Stimulated activated CD4-positive, alpha-beta T cell treated with anti-CD3 and anti-CD28 coated beads, Interleukin-1b, Interleukin-23, amount 100 ng/mL, for 48 hours (primary cell): Measurements from ENCODE around the gene NOL4L.

Experiments
- DNase-seq: peaks from one replicate; pipeline ENCODE4 v3.0.0-alpha.2; 2020

NOL4L gene

DNA sequence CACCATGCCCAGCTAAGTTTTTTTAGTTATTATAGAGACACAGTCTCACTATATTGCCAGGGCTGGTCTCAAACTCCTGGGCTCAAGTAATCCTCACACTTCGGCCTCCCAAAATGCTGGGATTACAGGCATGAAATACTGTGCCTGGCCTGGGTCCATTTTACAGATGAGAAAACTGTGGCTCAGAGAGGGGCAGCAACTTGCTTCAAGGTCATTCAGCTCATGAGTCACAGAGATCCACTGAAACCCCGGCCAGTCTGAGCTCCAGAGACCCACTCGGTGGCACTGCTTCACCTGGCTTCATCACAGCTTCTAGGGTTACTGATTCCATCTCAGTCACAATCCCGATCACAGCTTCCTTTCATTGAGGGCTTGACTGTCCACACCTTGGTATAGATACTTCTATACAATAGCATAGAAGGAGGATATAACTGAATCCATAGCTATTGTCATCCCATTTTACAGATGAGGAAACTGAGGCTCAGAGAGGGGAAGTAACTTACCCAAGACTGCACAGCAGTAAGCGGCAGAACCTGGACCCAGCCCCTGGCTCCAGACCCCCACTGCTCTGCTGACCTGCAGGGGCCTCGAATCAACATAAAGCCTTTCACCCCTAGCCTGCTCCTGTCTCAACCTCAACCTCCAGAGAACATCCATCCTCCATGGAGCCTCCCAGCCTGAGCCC, 11.8 kb downstream of the NOL4L start:
- DNase-seq, result no peak

DNA sequence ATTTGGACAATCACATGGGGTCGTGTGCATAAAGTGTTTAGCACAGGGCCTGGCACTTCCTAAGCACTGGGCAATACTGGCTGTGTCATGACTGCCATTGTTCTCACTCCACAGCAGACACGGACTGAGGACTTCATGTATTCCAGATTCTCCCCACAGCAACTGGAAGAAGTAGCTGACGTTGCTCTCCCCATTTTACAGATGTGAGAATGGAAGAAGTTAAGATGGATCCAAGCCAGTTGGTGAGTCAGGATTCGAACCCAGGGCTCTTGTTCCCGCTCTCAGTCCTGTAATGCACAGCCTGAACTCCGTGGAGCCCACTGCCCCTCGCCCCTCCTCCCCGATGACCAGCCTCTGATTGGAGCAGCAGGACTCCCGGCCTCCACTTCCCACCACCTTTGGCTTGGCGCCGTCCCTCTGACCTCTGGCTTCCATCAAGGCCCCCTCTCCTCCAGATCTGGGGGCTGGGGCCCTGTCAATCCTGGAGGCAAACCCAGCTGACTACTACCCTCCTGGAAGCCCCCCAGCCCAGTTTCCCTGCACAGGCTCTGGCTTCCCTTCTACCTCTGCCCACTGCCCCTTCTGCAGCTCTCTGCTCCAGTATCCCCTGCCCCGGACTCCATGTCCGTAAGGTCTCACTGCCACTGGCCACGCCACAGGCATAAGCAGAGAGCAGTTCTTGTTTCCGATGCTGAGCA, 12.7 kb downstream of the NOL4L start:
- no peak for DNase-seq

DNA sequence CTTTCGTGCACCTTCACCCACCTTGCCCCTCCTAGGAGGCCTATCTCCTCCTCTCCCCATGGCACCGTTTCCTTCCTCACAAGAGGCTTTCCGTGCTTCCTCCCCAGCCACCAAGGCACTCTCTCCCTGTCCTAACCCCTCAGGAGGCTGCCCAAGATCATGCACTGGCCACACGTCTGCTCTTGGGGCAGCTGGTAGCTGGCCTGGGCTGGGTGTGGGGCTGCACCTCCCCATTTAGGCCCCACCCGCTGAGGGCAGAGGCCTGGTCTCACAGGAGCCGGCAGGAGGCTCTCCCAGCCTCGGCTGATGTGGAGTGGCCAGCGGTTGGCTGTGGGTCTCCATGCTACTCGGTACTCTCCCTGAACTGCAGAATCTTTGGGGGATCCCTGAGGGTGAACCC, 13.6 kb downstream of the NOL4L start:
- DNase-seq, result no peak

DNA sequence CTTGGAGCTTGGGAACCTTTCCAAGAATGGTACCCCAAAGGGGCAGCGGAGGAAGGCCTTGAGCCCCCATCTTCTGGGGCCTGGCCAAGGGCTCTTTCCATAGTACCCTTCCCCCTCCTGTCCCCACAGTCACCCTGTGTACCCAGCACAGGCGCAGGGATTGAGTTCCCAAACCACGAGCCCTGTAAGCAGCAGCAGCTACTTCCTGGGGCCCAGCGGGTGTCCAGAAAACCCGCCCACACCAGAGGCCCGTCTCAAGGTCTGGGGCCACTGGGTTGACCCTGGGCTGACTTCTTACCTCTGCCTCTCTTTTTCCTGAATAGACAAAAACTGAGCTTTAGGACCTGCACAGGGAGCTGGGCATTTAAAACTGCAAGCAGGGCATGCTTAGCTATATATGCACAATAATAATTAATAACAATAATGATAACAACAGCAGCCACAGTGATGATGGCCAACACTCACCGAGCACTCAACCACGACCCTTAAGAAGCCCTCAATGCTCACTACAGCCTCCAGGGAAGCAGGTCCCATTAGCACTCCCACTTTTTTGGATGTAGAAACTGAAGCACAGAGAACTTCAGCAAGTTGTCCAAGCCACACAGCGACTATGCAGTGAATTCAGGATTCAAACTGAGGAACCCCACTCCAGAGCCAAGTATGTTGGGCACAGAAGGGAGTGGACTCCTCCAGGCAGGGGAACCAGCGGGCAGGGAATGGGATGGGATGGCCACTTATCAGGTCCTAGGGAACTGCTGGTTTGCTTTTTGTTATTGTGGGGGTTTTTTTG, 14.5 kb downstream of the NOL4L start:
- no peak for DNase-seq

DNA sequence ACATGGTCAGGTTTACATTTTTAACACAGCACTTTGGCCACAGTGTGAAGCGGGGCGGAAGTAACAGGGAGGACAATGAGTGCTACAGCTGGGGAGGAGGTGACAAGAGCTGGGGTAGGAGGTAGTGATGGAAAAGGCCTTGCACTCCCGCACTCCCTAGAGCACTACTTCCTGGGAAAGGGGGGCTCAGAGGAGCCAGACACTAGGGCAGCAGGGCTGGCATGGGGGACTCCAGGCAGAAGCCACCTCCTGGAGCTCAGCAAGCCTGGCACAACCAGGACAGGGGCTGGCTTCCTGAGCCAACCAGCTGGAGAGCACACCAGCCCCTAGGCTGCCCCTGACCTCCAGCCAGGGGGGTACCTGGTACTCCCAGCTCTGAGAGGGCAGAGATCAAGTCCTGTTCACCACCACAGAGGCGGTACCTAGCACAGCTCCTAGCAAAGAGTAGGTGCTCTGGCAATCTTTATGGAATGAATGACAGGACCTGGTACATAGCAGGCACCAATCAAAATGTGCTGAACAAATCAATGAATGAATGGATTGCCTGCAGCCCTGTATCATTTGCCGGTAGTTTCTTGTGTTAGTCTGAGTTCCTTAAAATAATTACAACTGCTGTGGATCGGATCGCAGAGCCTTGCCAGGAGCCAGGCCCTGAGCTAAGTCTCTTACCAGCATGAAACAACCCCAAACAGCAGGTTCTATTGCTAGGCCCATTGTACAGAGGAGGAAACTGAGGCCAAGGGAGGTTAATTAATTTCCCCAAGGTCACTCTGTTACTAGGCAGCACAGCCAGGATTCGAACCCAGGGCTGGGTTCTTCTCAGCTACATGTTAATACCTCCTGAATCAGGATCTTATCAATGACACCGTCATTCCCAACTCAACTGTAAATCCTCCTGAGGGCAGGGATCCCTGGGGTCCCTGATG, 15.5 kb downstream of the NOL4L start:
- no peak for DNase-seq

DNA sequence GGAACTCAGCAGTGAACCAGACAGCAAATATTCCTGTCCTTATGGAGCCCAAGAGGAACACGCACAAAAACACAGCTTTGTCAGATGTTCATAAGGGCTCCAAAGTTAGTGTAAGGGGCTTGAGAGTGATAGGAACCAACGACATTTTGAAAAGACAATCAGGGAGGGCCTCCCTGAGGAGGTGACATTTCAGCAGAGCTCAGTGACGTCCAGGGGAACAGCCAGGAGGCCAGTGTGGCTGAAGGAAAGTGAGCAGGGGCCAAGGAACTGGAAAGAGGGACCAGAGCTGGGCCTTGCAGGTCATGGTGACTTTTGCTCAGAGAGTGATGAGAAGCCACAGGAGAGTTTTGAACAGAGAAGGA, 16.1 kb downstream of the NOL4L start:
- no peak for DNase-seq

DNA sequence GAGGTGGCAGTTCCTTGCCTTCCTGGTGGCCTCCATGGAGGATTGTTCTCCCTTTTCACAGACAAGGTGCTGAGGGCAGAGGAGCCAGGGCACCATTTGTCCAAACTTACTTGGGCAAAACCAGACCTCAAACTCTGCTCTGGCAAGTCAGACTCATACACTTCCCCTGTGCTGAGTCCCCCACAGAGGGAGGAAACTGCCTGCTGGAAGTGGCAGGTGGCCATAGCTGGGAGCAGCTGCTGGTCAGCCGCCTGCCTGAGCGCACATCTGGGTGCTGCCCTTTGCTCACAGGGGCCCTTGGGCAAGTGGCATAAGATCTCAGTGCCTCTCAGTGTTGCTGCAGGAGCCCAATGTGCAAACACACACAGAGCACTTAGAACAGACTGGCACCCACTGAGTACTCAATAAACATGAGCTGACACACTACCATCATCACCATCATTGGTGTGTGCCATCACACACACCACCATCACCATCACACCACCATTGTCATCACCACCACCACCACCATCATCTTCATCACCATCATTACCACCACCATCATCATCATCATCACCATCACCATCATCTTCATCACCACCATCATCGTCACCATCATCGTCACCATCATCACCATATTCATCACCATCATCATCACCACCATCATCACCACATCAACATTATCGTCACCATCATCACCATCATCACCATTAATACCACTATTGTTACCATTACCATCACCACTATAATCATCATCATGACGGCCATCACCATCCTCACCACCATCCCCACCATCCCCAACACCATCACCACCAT, 17.6 kb downstream of the NOL4L start:
- no peak for DNase-seq

DNA sequence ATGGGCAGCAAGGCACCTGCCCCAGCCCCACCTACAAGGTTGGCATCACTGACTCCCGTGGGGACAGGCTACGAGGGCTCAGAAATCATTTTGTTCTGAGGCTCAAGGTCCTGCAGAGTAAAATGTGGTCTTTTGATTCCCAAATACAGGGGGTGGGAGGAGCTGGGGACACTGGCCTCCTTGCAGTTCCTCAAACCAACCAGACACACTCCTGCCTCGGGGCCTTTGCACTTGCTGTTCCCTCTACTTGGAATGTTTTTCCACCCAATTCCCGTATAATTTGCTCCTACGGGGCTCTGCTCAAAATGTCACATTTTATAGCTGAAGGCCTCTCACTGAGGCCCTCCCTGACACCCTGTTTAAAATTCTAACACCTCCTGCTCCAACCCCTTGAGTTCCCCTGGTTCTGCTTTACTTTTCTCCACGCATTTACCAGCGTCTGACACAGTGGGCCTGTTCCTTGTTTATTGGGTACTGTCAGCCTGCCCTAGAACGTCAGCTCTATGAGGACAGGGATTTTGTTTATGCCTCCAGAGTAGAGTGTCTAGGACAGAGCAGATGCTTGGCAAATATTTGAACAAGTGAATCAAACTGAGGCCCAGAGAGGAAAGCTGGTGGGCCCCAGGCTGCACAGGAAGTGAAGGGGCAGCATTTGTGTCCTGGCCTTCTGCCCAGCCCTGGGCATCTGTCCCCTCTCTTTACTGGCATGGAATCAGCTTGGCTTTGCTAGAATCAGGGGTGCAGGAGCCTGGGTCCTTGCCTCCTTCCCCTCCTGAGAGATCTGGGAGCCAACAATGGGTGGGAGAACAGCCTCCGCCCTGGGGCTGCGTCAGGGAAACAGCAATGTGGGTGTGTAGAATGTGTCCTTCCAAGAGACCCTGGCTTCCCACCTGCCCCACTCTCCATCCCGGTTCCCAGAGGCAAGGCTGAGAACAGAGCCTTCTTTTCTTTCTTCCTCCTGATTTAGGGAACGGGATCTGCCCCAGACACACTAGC, 18.5 kb downstream of the NOL4L start:
- no peak for DNase-seq

DNA sequence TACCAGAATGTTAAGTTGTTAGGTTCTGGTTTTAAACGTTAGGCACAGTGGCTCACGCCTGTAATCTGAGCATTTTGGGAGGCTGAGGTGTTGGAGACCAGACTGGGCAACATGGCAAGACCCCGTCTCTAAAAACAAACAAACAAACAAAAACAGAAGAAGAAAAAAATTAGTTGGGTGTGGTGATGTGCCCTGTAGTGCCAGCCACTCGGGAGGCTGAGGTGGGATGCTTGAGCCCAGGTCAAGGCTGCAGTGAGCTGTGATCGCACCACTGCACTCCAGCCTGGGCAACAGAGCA, 19.4 kb downstream of the NOL4L start:
- no peak for DNase-seq

DNA sequence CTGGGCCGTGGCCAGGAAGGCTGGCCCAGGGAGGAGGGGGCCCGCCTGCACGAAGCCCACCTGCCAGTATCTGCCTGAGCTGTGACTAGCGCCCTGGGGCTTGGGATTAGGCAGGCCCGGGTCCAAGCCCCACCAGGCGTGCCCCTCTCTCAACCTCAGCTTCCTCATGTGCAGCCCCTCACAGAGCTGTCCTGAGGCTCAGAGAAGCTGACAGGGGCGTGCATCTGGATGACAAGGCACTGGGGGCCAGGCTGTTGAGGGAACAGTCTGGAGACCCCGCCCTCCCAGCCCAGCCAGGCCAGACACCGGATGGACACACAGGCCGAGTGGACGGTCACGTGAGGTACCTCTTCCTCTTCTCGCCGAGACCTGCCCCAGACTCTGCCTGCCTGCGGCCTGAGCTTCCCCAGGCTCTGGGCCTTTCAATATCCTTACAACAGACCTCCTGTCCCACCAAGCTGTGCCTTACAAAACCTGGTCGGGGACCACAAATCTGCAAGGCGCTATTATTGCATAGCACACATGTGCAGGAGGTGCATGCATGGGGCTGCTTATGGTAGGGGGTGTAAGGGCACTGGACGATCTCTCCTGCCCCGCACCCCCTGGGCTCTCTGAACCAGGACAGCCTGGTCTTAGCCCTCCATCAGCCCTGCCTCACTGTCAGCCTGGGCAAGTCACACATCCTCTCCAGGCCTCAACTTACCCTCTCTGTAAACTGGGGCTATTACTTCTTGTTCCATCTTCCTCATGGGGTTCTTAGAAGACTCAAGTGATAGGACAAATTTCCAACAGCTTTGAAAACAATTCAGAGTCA, 20.0 kb downstream of the NOL4L start:
- no peak for DNase-seq

DNA sequence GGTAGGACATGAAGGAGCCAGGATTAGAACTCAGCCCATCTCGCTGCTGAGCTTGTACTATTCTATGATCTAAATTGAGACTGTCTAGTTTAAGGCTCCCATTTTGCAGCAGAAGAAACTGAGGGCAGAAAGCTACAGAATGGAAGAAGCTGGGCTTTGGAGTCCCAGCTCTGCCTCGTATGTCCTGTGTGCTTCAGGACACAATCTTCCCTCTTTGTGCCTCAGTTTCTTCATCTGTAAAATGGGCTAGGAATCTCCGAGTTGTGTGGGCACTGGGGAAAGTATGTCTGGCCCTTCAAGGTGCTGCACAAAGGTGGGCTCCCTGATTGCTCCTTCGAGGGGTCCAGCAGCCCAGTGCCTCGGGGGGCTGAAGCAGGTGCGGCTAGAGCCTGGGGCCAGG, 20.7 kb downstream of the NOL4L start:
- DNase-seq, result no peak

DNA sequence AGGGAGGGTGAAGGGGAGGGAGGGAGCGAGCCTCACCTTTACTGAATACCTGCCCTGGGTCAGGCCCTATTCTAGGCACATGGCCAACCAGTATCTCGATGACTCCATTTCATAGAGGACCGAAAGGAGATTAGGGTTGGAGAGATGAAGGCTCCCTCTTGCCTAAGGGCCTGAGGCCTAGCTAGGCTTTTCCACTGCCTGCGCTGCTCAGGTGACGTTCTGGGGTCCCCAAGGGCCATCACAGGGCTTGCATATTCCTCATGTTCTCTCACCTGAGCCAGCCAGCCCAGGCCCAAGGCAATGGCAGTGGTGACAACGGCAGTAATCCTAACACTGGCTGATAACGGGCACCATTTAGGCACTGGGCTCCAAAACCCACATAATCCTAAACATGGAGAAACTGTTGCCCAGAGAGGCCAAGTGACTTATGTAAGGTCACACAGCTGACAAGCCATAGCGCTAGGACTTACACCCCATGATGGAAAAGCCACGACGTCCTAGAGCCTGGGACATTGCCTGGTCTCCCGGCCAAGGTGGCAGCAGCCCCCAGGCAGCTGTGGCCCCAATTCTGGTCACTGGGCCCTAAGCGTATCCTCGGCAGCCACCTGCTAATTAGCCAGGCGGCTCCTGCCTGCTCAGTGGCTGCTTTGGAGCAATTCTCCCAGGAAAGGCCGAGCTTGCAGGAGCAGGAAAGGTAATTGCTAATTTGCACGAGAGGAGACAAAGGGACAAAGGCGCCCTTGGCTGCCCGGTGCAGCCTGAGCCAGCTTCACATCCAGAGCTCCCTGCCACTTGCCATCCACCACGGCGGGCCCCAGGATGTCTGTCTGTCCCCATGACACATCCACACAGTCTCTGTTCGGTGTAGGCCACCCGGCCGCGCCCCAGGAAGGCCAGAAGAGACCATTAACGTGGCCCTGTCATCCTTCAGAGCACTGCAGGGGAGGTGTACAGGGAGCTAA, 21.5 kb downstream of the NOL4L start:
- DNase-seq, result no peak

DNA sequence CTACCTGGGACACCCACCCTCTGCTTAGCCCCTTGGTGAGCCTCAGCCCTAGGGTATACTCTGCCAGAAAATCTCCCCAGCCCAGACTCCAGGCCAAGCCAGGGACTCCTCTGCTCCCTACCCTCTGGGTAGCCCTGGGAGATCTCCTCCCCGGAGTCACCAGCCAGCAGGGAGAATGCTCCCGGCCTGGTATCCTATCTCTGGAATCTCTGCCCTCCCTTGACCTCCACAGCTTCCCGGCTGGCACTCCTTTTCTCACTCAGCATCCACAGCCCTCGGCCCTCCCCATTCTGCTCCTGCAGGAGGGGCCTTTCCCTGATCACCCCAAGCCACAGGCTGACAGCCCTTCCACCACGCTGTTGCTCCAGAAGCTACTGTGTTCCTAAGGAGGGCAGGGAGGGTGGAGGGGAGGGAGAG, 22.6 kb downstream of the NOL4L start:
- no peak for DNase-seq

DNA sequence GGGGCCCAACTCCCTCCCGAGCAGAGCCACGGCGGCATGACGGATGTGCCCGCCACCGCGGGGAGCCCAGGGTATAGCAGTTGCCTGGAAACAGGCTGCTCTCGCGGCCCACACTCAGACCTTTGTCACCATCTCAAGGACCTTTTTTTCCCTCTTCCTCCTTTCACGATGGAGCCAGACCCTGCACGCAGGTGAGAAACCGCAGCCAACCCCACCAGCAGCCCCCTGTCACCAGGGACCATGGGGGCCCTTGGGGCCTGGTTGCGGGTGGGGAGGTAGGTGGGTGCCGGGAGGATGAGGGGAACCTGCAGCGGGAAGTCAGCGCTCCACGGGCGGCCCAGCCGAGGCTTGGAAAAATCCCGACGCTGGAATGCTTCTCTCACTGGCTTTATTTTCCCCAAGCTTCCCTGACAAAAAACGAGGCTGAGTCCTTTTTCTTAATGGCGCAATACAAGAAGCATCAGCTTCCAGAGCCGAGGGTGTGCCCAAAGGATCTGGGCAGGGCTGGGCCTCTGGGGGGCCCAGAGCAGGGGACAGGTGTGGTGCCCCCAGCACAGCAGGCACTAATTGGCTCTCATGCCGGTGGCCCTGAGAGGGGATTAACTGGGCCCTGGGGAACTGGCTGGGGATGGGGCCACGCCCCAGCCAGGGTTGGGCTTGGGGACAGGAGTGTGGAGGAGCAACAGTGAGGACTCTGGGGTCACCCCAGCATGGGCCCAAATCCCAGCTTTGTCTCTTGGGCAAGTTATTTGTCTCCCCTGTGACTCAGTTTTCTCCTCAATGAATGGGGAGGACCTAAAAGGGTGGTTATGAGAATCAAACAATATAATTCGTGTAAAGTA, 23.9 kb downstream of the NOL4L start:
- no peak for DNase-seq

DNA sequence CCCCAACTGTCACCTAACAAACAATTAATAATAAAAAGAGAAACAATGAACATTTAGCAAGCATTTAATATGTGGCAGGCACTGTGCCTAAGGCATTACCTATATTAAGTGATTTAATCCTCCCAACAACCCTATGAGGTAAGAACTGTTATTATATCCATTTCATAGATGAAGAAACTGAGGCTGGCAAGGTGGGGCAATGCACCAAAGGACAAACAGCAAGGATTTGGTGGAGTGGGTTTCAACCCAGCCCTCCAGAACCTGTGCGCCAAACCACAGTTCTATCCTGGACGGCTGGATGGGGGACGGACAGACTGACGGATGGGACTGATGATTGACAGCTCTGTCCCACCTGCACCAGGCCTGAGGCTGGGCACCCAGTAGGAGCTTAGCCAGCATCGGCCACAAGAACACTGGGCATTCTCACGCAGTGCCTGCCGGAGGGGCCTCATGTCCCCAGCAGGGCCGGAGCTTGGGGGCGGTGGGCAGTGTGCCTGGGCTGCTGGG, 24.6 kb downstream of the NOL4L start:
- DNase-seq, result no peak

DNA sequence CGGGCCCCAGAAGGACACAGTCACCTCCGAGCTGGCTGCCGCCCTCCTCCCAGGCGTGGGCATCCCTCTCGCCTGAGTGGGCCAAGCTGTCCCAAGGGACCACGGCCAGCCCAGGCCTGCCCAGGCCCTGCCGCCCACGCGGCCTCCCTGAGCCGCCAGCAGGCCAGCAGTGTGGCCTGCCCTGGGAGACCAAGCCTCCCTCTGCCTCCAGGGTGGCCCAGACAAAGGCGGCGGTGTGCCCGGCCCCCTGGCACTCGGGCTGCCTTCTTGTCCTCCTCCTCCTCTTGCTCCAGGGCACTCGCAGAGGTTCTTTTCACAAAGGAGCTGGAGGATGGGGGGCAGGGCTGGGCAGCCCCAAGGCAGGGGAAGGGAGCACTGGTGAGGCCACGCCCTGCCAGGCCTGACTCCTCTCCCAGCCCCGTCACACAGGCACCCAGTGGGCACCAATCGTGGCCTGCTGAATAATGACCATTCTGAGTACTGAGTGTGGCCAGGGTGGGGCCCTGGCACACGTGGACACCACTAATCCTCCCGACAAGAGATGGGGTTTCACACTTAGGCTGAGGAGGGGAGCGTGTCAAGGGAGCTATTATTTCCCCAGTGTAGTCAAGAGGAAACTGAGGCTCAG, 25.3 kb downstream of the NOL4L start:
- DNase-seq, result no peak

DNA sequence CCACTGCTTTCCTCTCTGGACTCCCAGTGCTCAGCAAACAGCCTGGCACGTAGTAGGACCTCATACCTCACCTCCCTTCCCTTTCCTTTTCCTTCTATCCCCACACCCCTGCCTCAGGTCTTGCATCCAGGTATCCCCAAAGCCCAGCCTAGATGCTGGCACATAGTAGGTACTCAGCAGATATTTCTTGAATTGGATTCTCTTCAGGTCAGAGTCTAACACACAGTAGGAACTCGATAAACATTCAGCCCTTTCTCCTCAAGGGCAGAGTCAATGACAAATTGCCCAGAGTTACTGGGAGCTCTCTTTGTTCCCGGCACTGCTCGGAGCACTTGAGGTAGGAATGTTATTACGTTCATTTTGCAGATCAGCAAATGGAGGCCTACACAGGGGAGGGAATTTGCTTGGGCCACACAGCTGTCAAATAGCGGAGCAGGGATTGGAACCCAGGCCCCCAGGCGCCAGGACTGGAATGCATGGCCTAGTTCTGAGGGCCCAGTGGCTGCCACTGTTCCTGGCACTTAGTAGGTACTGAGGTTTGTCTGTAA, 25.9 kb downstream of the NOL4L start:
- DNase-seq, result no peak
